Naive thymus-derived CD8-positive, alpha-beta T cell (primary cell): Measurements from ENCODE around the gene CLK3. TPM values are rescaled to one million over a fixed set of nuclear protein-coding genes. Genes with fewer than 3 reads are reported as not detected.

Experiments
- ATAC-seq, 2 donors: fragments of 150-1000 bp; cut with Tn5 transposase in 1 of 2; sonication (Bioruptor Pico), chemical (Tn5 transposase) in 1 of 2; 1 replicate in 1 of 2; 2 replicates in 1 of 2; pipeline ENCODE4 v1.10.0; 2021; ENCODE audit warnings: mild to moderate bottlenecking in 2 of 2, moderate library complexity in 2 of 2
- POLR2A ChIA-PET: fragments of 350-600 bp; sonication (Branson Sonifier 250); formaldehyde crosslinking; loops from one replicate; lab custom pipeline; 2021; ENCODE audit warnings: antibody characterized with exemption; lab: Charles Lee
- DNase-seq, 10 donors: peaks; one replicate each; pipeline versions ENCODE4 v3.0.0 to v3.0.0-alpha.2; 2020 to 2022
- H3K27ac Mint-ChIP-seq, 10 donors: one replicate each; pipeline ENCODE4 v1.8.0; 2020 to 2022; ENCODE audit warnings: mild to moderate bottlenecking in 10 of 10, mixed read lengths in 10 of 10, moderate library complexity in 4 of 10, inconsistent platforms in 1 of 10
- H3K27me3 Mint-ChIP-seq, 5 donors: one replicate each; pipeline ENCODE4 v1.8.0; 2021 to 2022; ENCODE audit warnings: mixed read lengths in 5 of 5
- H3K36me3 Mint-ChIP-seq, 3 donors: one replicate each; pipeline ENCODE4 v1.8.0; 2020 to 2022; ENCODE audit warnings: mixed read lengths in 3 of 3, mild to moderate bottlenecking in 2 of 3, inconsistent platforms in 1 of 3
- H3K4me1 Mint-ChIP-seq, 4 donors: one replicate each; pipeline ENCODE4 v1.8.0; 2021 to 2022; ENCODE audit warnings: mixed read lengths in 4 of 4
- H3K4me3 Mint-ChIP-seq, 10 donors: one replicate each; pipeline ENCODE4 v1.8.0; 2020 to 2022; ENCODE audit warnings: mild to moderate bottlenecking in 10 of 10, mixed read lengths in 10 of 10, moderate library complexity in 6 of 10, inconsistent platforms in 1 of 10
- H3K9me3 Mint-ChIP-seq, 9 donors: one replicate each; pipeline ENCODE4 v1.8.0; 2020 to 2022; ENCODE audit warnings: mixed read lengths in 9 of 9, mild to moderate bottlenecking in 3 of 9, inconsistent platforms in 1 of 9, moderate library complexity in 1 of 9
- polyA plus RNA-seq, 3 donors: library from polyadenylated mRNA; unstranded; fragments of 300-500 nt; fragmentation: Illumina TruSeq; gene quantifications; one replicate each; pipeline ENCODE4 v1.2.3, GENCODE V29; 2021
- total RNA-seq, 8 experiments: library from RNA in 2 of 8; stranded (reverse) in 2 of 8; gene quantifications; one replicate each; pipeline ENCODE4 v1.2.3 and lab custom pipeline; 2021 to 2026

The CLK3 gene
- total and polyA plus RNA-seq, 5 experiments from 2014 or later: 49.0 to 227 (median 92.8) TPM

- DNase-seq (no peak), ATAC-seq (no peak)
- H3K9me3 Mint-ChIP-seq: no peaks in the 10 kb centered on the region
- H3K27me3 Mint-ChIP-seq: no peaks in the 10 kb centered on the region
- H3K27ac Mint-ChIP-seq: peak overlapping the region in 1 of 10 donors; percentile 6
- peaks cover 0 to 74% (median 6%) of the 10 kb centered on the region in 3 donors for H3K36me3 Mint-ChIP-seq
- POLR2A ChIA-PET: interaction anchor here (0.8 to 10.8 kb wide), 6 partner anchors 10 to 161 kb away, joined by 3 to 193 read pairs (median 4); partner anchors contain the start of gene CLK3
- H3K4me1 Mint-ChIP-seq: peaks cover 8 to 18% (median 12%) of the 10 kb centered on the region in 4 donors
- no peak overlapping the region for H3K4me3 Mint-ChIP-seq
These were observed 18.1 kb downstream of the CLK3 start for GRCh38 chr15:74633781-74634180.

- Mint-ChIP-seq H3K4me1 (peaks cover 7 to 13% (median 9%) of the 10 kb centered on the region in 4 donors), H3K9me3 (no peaks in the 10 kb centered on the region), H3K27ac (peak overlapping the region in 3 of 10 donors; percentile 0 to 75 (median 55)), H3K27me3 (no peaks in the 10 kb centered on the region), H3K36me3 (peaks cover 0 to 75% (median 2%) of the 10 kb centered on the region in 3 donors), H3K4me3 (no peak overlapping the region)
- POLR2A ChIA-PET: interaction anchor here (0.5 to 6.1 kb wide), 3 partner anchors 9 to 134 kb away, joined by 3 to 39 read pairs (median 3); no protein-coding TSS in a partner anchor
- DNase-seq (peak; percentile 50 to 85 (median 66)), ATAC-seq (peak; percentile 84 to 92)
These were observed 19.6 kb downstream of the CLK3 start for GRCh38 chr15:74635228-74635627.

- H3K36me3 Mint-ChIP-seq: peaks cover 0 to 83% (median 2%) of the 10 kb centered on the region in 3 donors
- H3K27me3 Mint-ChIP-seq: no peaks in the 10 kb centered on the region
- POLR2A ChIA-PET: interaction anchor here (6.1 kb wide), 1 partner anchor 133 kb away, joined by 39 read pairs; no protein-coding TSS in a partner anchor
- peak overlapping the region in 3 of 10 donors; percentile 8 to 68 (median 11) for H3K27ac Mint-ChIP-seq
- H3K4me1 Mint-ChIP-seq: peaks cover 3 to 9% (median 7%) of the 10 kb centered on the region in 4 donors
- H3K9me3 Mint-ChIP-seq: no peaks in the 10 kb centered on the region
- no peak overlapping the region for H3K4me3 Mint-ChIP-seq
- no peak for DNase-seq
- no peak for ATAC-seq
These were observed 21.3 kb downstream of the CLK3 start for GRCh38 chr15:74636984-74637383.

GRCh38 chr15:74641151-74641550, 25.5 kb downstream of the CLK3 start:
- DNase-seq (no peak), ATAC-seq (no peak)
- H3K27ac Mint-ChIP-seq: peak overlapping the region in 3 of 10 donors; percentile 29 to 61 (median 60)
- H3K4me3 Mint-ChIP-seq: peak overlapping the region in 1 of 10 donors; percentile 45
- no peaks in the 10 kb centered on the region for H3K9me3 Mint-ChIP-seq
- H3K36me3 Mint-ChIP-seq: peaks cover 0 to 82% (median 0%) of the 10 kb centered on the region in 3 donors
- H3K27me3 Mint-ChIP-seq: no peaks in the 10 kb centered on the region
- POLR2A ChIA-PET: interaction anchor here (0.5 to 1.0 kb wide), 4 partner anchors 10 to 155 kb away, joined by 3 to 5 read pairs (median 4); no protein-coding TSS in a partner anchor
- peaks cover 3 to 20% (median 11%) of the 10 kb centered on the region in 4 donors for H3K4me1 Mint-ChIP-seq

GRCh38 chr15:74642348-74642733, 26.7 kb downstream of the CLK3 start:
- H3K27ac Mint-ChIP-seq: peak overlapping the region in 5 of 10 donors; percentile 29 to 80 (median 60)
- H3K36me3 Mint-ChIP-seq: peaks cover 0 to 76% (median 0%) of the 10 kb centered on the region in 3 donors
- H3K4me1 Mint-ChIP-seq: peaks cover 3 to 26% (median 12%) of the 10 kb centered on the region in 4 donors
- H3K9me3 Mint-ChIP-seq: no peaks in the 10 kb centered on the region
- ATAC-seq (no peak), DNase-seq (no peak)
- no peak overlapping the region for H3K4me3 Mint-ChIP-seq
- H3K27me3 Mint-ChIP-seq: no peaks in the 10 kb centered on the region
- POLR2A ChIA-PET: no interaction called here

- peak overlapping the region in 6 of 10 donors; percentile 17 to 80 (median 60) for H3K27ac Mint-ChIP-seq
- POLR2A ChIA-PET: no interaction called here
- H3K36me3 Mint-ChIP-seq: peaks cover 0 to 69% (median 0%) of the 10 kb centered on the region in 3 donors
These were observed 27.4 kb downstream of the CLK3 start for GRCh38 chr15:74642734-74643664.

GRCh38 chr15:74643665-74644204, 28.1 kb downstream of the CLK3 start:
- ATAC-seq (no peak), DNase-seq (no peak)
- peak overlapping the region in 6 of 10 donors; percentile 6 to 68 (median 26) for H3K27ac Mint-ChIP-seq
- peaks cover 0 to 64% (median 0%) of the 10 kb centered on the region in 3 donors for H3K36me3 Mint-ChIP-seq
- POLR2A ChIA-PET: no interaction called here
- H3K27me3 Mint-ChIP-seq: no peaks in the 10 kb centered on the region
- no peaks in the 10 kb centered on the region for H3K9me3 Mint-ChIP-seq
- H3K4me1 Mint-ChIP-seq: peaks cover 3 to 29% (median 13%) of the 10 kb centered on the region in 4 donors
- H3K4me3 Mint-ChIP-seq: no peak overlapping the region

More at GRCh38 chr15:74642734-74643664, 27.4 kb downstream of the CLK3 start:
- Mint-ChIP-seq H3K4me1 (peaks cover 3 to 27% (median 11%) of the 10 kb centered on the region in 4 donors), H3K9me3 (no peaks in the 10 kb centered on the region), H3K4me3 (no peak overlapping the region), H3K27me3 (no peaks in the 10 kb centered on the region)
- ATAC-seq: no peak
- DNase-seq: no peak

- no peak overlapping the region for H3K4me3 Mint-ChIP-seq
- peaks cover 0 to 52% (median 0%) of the 10 kb centered on the region in 3 donors for H3K36me3 Mint-ChIP-seq
These were observed 30.8 kb downstream of the CLK3 start for GRCh38 chr15:74646480-74646879.

GRCh38 chr15:74648051-74648842, 32.6 kb downstream of the CLK3 start:
- Mint-ChIP-seq H3K27me3 (no peaks in the 10 kb centered on the region), H3K27ac (peak overlapping the region in 4 of 10 donors; percentile 39 to 76 (median 62))

More at GRCh38 chr15:74646480-74646879, 30.8 kb downstream of the CLK3 start:
- POLR2A ChIA-PET: interaction anchor here (0.8 kb wide), 1 partner anchor 10 kb away, joined by 7 read pairs; no protein-coding TSS in a partner anchor
- ATAC-seq (no peak), DNase-seq (no peak)
- Mint-ChIP-seq H3K27me3 (no peaks in the 10 kb centered on the region), H3K4me1 (peaks cover 8 to 28% (median 22%) of the 10 kb centered on the region in 4 donors), H3K9me3 (no peaks in the 10 kb centered on the region), H3K27ac (peak overlapping the region in 4 of 10 donors; percentile 5 to 74 (median 31))

GRCh38 chr15:74651242-74651741, 35.7 kb downstream of the CLK3 start:
- DNase-seq (no peak), ATAC-seq (no peak)
- Mint-ChIP-seq H3K27me3 (no peaks in the 10 kb centered on the region), H3K4me1 (peaks cover 16 to 36% (median 22%) of the 10 kb centered on the region in 4 donors), H3K27ac (no peak overlapping the region), H3K36me3 (peaks cover 0 to 54% (median 0%) of the 10 kb centered on the region in 3 donors), H3K4me3 (no peak overlapping the region), H3K9me3 (no peaks in the 10 kb centered on the region)
- POLR2A ChIA-PET: interaction anchor here (0.7 kb wide), 1 partner anchor 162 kb away, joined by 4 read pairs; no protein-coding TSS in a partner anchor

More at GRCh38 chr15:74648051-74648842, 32.6 kb downstream of the CLK3 start:
- POLR2A ChIA-PET: interaction anchor here (0.6 kb wide), 1 partner anchor 254 kb away, joined by 3 read pairs; no protein-coding TSS in a partner anchor
- peaks cover 0 to 48% (median 0%) of the 10 kb centered on the region in 3 donors for H3K36me3 Mint-ChIP-seq
- DNase-seq: no peak
- H3K9me3 Mint-ChIP-seq: no peaks in the 10 kb centered on the region
- no peak overlapping the region for H3K4me3 Mint-ChIP-seq
- ATAC-seq: no peak
- peaks cover 12 to 23% (median 18%) of the 10 kb centered on the region in 4 donors for H3K4me1 Mint-ChIP-seq

GRCh38 chr15:74653426-74654102, 37.9 kb downstream of the CLK3 start:
- H3K9me3 Mint-ChIP-seq: no peaks in the 10 kb centered on the region
- ATAC-seq (no peak), DNase-seq (no peak)
- peaks cover 0 to 48% (median 0%) of the 10 kb centered on the region in 3 donors for H3K36me3 Mint-ChIP-seq
- H3K4me3 Mint-ChIP-seq: no peak overlapping the region
- POLR2A ChIA-PET: no interaction called here
- peak overlapping the region in 3 of 10 donors; percentile 57 to 63 (median 61) for H3K27ac Mint-ChIP-seq
- no peaks in the 10 kb centered on the region for H3K27me3 Mint-ChIP-seq
- peaks cover 18 to 50% (median 30%) of the 10 kb centered on the region in 4 donors for H3K4me1 Mint-ChIP-seq
